ENCODE measurements around the gene FN1. TPM values are rescaled to one million over a fixed set of nuclear protein-coding genes. Genes with fewer than 3 reads are reported as not detected.

FN1 gene
- total RNA-seq, 6 donors from 2014 or later: 310 to 1,686 (median 1,133) TPM

DNA sequence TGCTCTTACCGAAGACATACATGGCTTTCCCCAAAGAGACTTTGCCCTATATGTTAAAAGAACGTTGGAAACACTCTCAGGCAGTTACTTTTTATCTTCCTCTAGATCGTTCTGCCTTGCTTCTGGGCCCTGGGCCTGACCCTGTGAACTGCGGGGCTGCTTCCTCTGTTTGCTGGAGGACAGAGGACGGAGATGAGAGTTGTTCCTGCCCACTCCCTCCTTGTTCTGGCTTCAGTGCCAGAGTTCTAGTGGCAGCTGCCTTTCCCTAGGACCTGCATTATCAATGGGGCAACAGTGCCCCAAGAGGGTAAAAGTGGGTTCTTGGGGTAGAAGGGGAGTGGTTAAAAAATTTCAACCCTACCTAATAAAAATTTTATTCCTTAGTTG, 6.5 kb upstream of the FN1 start:
- Histone ChIP-seq H3K4me1 (no peaks in the 10 kb centered on the region), H3K27me3 (no peaks in the 10 kb centered on the region), H3K27ac (no peak overlapping the region), H3K9me3 (no peaks in the 10 kb centered on the region), H3K4me3 (no peak overlapping the region), H3K36me3 (no peaks in the 10 kb centered on the region)
- TF ChIP-seq POLR2A (IDR thresholded peaks at IDR 0.05) (no peak), EP300 (IDR thresholded peaks at IDR 0.05) (no peak), POLR2AphosphoS5 (IDR thresholded peaks at IDR 0.05) (no peak)
- TF ChIP-seq, protein P1, sequence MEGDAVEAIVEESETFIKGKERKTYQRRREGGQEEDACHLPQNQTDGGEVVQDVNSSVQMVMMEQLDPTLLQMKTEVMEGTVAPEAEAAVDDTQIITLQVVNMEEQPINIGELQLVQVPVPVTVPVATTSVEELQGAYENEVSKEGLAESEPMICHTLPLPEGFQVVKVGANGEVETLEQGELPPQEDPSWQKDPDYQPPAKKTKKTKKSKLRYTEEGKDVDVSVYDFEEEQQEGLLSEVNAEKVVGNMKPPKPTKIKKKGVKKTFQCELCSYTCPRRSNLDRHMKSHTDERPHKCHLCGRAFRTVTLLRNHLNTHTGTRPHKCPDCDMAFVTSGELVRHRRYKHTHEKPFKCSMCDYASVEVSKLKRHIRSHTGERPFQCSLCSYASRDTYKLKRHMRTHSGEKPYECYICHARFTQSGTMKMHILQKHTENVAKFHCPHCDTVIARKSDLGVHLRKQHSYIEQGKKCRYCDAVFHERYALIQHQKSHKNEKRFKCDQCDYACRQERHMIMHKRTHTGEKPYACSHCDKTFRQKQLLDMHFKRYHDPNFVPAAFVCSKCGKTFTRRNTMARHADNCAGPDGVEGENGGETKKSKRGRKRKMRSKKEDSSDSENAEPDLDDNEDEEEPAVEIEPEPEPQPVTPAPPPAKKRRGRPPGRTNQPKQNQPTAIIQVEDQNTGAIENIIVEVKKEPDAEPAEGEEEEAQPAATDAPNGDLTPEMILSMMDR (IDR thresholded peaks at IDR 0.05): no peak
- WGBS, 2 donors: 24 to 30% methylated on average over 5 of the region's 5 CpGs
- DNase-seq (no peak), ATAC-seq (ENCODE audit: low FRiP score in 2 of 2) (no peak)

DNA sequence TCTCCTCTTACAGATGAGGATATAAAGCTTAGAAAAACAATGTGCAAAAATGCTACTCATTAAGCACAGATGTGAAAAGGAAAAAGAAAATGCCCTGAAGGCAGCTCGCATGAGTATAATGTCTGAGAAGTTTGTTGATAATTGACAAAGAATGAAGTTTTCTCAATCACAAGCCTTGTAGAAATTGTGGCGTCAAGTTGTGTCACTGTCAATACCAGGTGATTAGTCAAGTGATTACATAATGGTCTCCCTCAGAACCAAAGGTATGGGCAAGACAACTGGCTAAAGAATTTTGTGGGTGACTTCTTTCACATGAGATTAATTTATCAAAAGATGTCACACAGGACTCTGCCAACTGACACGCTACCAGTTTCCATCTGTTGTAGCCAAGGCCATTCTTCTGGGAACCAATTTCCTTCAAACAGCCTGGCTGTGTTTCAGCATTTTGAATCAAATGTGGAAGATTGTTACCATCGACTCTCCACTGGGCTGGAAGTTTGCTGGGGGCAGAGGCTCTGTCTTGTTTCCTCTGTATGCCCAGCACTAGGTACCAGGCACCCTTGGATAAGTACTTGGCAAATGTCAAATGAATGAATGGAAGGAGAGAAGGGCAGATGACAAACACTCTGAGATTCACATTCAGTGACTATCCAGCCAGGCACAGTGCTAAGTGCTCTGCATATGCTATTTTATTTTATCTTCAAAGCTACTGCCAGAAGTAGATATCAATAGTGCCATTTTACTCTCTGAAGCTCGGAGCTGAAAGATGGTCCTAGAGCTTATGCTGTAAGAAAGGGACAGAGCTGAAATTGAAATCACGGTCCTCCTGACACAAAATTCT, 5.9 kb upstream of the FN1 start:
- no peak overlapping the region for H3K4me3 ChIP-seq
- peaks cover 0 to 5% (median under 1%) of the 10 kb centered on the region in 4 donors for H3K4me1 ChIP-seq
- DNase-seq (no peak), ATAC-seq (ENCODE audit: low FRiP score in 2 of 2) (no peak)
- no peaks in the 10 kb centered on the region for H3K36me3 ChIP-seq
- 66 to 70% methylated on average over 6 of the region's 6 CpGs for WGBS, 2 donors
- H3K9me3 ChIP-seq: no peaks in the 10 kb centered on the region
- no peaks in the 10 kb centered on the region for H3K27me3 ChIP-seq
- TF ChIP-seq, protein P1 (IDR thresholded peaks at IDR 0.05): no peak
- no peak for TF ChIP-seq EP300 (IDR thresholded peaks at IDR 0.05)
- no peak for TF ChIP-seq POLR2AphosphoS5 (IDR thresholded peaks at IDR 0.05)
- no peak for TF ChIP-seq POLR2A (IDR thresholded peaks at IDR 0.05)
- H3K27ac ChIP-seq: no peak overlapping the region

DNA sequence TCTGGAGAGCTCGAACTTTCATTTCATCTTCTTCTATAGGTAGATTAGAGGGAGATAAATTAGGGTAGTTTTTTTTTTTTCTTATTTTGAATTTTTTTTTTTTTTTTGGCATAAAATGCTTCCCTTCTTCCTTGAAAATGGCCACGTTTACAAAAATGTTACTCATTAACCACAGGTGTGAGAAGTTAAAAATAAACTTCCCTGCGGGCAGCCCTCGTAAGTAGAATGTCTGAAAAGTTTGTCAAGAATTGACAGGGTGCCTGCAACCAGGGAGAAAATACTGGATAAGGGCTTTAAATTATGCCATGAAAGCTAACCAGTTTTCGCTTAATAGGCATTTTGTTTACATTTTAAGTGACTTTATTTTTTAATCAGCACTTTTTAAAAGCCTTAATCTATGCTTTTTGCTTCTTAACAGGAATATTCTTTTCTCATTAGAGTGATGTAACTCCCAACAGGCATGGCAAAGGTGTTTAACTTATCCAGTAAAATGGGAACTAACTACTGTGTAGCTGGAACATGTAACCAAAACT, 4.2 kb upstream of the FN1 start:
- H3K4me3 ChIP-seq: no peak overlapping the region
- H3K36me3 ChIP-seq: no peaks in the 10 kb centered on the region
- H3K27ac ChIP-seq: no peak overlapping the region
- WGBS, 2 donors: 61 to 69% methylated on average over 5 of the region's 5 CpGs
- H3K27me3 ChIP-seq: peaks cover 0 to 7% (median 0%) of the 10 kb centered on the region in 4 donors
- no peak for ATAC-seq (ENCODE audit: low FRiP score in 2 of 2)
- peaks cover 0 to 20% (median 9%) of the 10 kb centered on the region in 4 donors for H3K4me1 ChIP-seq
- no peak for DNase-seq
- H3K9me3 ChIP-seq: no peaks in the 10 kb centered on the region
- TF ChIP-seq EP300 (IDR thresholded peaks at IDR 0.05): no peak
- no peak for TF ChIP-seq POLR2A (IDR thresholded peaks at IDR 0.05)
- TF ChIP-seq, protein P1 (IDR thresholded peaks at IDR 0.05): no peak
- TF ChIP-seq POLR2AphosphoS5 (IDR thresholded peaks at IDR 0.05): no peak

GRCh38 chr2:215439404-215439803, 3.5 kb upstream of the FN1 start:
- Histone ChIP-seq H3K36me3 (no peaks in the 10 kb centered on the region), H3K27me3 (peaks cover 0 to 7% (median 0%) of the 10 kb centered on the region in 4 donors), H3K9me3 (no peaks in the 10 kb centered on the region), H3K4me1 (peaks cover 0 to 20% (median 9%) of the 10 kb centered on the region in 4 donors), H3K4me3 (no peak overlapping the region), H3K27ac (no peak overlapping the region)
- TF ChIP-seq POLR2AphosphoS5 (IDR thresholded peaks at IDR 0.05): no peak
- no peak for TF ChIP-seq POLR2A (IDR thresholded peaks at IDR 0.05)
- TF ChIP-seq, protein P1 (IDR thresholded peaks at IDR 0.05): no peak
- no peak for TF ChIP-seq EP300 (IDR thresholded peaks at IDR 0.05)
- 87 to 89% methylated on average over 2 of the region's 2 CpGs for WGBS, 2 donors
- ATAC-seq (ENCODE audit: low FRiP score in 2 of 2) (no peak), DNase-seq (no peak)
